Measurements from ENCODE around the gene RFXANK.
"Not testable (repeated sequence)": the region's sequence is repeated elsewhere in the genome, so short reads cannot be mapped to it uniquely, and the experiment has no call there.

RFXANK gene

DNA sequence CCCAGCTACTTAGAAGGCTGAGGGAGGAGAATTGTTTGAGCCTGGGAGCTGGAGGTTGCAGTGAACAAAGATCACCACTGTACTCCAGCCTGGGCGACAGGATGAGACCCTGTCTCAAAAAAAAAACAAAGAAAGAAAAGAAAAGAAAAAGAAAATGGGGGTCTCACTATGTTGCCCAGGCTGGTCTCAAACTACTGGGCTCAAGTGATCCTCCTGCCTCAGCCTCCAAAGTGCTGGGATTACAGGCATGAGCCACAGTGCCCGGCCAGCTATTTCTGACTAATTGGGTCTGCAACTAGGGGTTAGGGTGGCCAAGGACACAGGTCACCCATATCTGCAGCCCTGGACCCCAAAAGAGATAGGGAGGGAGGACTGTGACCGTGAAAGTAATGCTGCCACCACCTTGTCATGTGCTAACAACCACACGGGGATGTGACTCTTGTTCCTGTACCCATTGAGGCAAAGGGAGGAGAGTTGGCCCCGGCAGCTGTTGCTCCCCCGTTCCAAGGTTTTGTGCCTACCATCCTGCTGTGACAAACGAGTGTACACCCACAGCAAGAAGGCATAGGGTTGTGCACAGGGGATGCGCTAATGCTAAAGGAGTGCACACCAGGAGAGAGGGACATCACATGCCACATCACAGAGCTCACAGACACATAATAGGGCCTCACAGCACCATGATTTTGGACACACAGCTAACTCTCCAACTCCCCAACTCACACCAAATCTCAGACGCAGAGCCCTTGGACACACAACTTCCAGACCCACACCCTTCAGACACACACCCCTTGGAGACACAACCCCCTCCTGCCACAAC lies 22.6 kb upstream of the RFXANK start:
- peak; percentile 5 for FAIRE-seq
- DNase-seq (ENCODE audit: extremely low spot score, insufficient read length, low read depth) = no peak

DNA sequence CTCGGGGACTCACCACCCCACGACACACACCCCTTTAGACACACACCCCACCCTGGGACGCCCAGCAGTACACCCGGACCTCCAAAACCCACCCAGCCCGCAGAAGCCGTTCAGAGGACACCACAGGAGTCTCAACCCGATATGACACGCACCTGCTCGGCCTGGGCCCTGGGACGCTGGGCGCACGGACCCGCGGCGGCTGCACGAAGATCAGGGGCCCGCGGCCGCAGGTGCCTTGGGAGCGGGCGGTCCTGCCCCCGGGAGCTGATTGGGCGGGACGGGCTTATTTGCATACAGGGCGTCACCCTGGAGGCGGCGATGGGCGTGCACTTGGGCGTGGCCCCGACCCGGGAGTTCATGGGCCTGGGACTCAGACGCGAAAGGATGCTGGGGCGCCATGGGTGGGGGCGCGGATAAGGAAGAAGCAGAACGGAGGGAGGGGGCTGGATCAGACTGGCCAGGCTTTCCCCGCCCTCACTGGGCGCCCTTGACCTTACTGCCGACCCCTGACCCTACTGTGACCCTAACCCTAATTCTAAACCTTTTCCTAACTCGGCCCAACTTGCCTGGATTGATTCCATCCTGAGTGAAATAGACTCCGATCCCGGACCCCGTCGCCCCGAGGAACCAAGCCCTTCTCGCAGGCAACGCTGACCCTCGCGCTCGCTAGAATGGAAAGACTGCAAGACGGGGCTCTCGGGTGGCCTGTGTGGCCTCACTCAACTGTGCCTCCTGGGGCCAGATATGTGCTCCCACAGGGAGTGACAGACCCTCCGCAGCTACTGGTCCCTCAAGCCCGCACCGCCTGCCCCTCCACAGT lies 21.8 kb upstream of the RFXANK start, which contains the start of gene MEF2B:
Gene MEF2B, minus strand, starts transcription at position 211 of the 820 bp plus-strand sequence. CDS start 19,528 bp downstream, outside the sequence.
- FAIRE-seq (peak; percentile 94), DNase-seq (ENCODE audit: extremely low spot score, insufficient read length, low read depth) (peak; percentile 87)

DNA sequence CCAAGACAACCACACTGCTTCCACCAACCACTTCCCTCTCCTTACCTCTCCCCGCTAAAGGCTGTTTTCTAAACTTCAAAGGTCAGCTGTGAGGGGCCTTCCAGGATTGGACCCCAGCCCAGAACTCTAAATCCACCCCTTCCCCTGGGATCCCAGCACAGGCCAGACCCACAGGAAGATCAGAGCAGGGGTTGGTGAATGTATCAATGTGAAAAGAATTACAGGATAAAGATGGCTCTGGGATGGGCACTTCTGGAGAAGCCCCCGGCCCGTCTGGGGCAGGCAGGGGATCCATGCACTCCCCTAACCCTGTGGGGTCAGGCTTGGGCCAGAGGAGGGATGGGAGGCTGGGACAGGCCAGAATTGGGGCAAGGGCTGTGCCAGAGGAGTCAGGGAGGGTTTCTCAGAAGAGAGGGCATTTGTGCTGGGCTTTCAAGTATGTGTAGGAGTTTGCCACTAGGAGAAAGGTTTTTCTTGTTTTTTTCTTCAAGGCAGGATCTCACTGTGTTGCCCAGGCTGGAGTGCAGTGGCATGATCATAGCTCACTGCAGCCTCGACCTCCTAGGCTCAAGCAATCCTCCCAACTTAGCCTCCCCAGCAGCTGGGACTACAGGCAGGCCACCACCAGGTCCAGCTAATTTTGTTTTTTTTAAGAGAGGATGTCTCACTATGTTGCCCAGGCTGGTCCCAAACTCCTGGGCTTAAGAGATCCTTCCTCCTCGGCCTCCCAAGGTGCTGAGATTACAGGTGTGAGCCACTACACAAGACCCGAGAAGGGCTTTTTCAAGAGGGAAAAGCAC lies 21.0 kb upstream of the RFXANK start:
- FAIRE-seq (no peak), DNase-seq (ENCODE audit: extremely low spot score, insufficient read length, low read depth) (no peak)

DNA sequence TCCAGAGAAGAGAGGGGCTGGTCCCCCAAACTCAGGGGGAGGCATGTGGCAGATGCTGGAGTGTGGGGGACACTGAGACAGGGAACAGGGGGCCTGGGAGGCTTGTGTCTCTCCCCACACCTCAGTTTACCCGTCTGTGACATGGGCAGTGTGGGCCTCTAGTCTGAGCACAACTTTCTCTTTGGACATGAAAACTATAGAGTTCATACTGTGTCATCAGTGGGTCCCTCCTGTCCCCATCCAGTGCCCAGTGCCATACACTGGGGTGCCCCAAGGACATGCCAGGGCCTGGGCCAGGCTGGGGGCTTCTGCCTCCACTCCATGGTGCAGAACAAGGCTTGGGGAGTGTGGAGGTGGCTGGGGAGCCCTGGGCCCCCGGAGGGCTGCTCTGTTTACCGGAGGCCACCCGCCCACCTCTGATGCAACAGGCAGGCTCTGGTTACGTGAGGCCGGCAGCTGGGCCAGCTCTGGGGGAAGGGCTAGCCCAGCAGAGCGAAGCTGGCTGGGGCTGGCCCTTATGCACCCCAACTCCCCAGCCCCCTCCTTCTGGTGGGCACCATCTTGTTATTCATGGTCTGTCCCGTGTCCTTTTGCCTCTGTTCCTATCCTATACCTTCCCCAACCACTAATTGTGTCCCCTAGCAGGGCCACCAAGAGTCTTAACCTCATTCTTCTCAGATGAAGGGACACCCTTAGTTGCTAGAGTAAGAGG lies 20.1 kb upstream of the RFXANK start:
- no peak for DNase-seq (ENCODE audit: extremely low spot score, insufficient read length, low read depth)
- FAIRE-seq = no peak

DNA sequence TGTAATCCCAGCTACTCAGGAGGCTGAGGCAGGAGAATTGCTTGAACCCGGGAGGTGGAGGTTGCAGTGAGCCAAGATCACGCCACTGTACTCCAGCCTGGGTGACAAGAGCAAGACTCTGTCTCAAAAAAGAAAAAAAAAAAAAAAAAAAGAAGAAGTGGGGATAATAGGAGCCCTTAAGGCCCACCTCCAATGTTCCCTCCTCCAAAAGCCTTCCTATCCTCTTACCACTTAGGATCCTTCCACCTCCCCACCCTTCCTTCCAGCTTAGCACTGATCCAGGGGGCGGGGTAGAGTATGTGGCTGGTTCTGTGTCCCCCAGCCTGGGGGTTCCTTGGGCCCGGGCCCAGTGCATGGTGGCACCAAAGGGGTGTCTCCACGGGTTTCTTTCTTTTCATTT lies 18.8 kb upstream of the RFXANK start:
- not testable (repeated sequence) for DNase-seq (ENCODE audit: extremely low spot score, insufficient read length, low read depth); FAIRE-seq

DNA sequence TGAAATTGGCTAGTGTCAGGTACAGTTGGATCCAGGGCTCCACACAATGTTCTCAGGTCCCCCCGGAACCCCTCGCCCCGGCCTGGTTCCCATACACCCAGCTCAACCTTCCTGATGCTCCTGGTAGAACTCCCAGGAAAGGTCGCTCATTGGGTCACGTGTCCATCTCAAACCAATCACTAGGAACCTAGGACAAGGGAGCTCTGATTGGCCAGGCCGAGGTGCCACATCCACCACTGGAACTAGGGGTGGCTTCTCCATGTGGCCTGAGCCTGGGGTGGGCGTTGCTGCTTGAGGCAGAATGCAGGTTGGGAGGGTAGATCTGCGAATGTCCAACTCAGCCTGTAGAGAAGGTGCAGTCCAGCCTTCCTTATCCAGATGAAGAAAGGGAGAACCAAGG lies 15.1 kb upstream of the RFXANK start:
- no peak for FAIRE-seq
- DNase-seq (ENCODE audit: extremely low spot score, insufficient read length, low read depth) = no peak

DNA sequence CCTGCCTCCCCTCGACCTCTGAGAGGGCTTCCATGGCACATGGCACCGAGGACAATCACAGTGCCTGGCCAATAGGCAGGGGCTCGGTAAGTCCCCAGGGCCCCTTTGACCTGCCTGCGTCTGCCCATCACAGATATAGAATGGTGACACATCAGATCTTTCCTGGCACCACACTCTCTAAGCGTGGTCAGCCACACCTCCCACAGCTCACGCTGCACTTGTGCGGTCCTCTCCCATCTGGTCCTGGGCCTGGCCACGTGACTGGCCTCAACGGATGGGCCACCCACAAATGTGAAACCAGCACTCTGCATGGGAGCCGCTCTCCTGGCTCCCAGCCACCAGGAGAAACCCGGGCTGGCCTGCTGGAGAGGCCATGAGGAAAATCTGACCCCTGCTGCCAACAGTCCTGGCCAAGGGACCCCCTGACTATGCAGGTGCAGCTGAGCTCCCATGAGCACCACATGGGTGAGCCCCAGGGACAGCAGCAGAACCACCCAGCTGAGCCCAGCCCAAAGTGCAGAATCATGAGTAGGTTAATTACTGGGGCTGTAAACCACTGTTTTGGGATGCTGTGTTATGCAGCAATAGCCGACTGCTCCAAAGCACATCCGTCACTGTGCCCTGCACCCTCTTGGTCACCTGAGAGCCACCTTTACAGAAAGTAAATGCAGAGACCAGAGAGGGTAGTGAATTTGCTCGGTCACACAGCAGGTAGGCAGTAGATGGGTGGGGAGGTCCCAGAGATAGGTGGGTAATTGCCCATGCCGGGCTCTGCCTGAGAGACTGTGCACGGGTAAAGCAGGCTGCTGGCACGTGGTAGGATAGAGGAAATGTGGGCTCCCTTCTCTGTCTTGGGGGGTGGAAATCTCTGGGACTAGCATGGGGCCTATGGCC lies 12.3 kb upstream of the RFXANK start:
- FAIRE-seq (no peak), DNase-seq (ENCODE audit: extremely low spot score, insufficient read length, low read depth) (no peak)

DNA sequence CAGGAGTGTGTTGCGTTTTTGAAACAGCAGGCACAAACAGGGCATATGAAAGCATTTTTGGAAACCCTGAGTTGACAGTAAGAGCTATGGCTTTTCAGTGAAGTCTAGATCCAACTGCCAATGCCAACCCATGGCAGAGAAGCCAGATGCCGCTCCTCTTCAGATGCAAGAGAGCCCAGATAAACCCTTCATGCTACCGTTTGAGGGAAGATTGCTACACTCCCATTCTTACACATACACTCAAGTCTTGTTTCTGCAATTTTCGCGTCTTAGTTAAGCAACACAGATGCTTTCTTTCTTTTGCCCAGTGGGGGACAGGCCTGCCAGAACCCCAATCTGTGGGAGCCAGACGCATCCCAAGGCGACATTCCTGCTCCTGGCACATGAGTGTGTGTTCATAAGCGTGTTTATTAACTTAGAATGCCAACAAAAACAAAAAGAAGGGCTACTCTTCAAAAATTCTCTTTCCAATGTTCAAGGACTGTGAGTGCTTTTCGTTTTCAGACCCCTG lies 10.5 kb upstream of the RFXANK start:
- FAIRE-seq = no peak

DNA sequence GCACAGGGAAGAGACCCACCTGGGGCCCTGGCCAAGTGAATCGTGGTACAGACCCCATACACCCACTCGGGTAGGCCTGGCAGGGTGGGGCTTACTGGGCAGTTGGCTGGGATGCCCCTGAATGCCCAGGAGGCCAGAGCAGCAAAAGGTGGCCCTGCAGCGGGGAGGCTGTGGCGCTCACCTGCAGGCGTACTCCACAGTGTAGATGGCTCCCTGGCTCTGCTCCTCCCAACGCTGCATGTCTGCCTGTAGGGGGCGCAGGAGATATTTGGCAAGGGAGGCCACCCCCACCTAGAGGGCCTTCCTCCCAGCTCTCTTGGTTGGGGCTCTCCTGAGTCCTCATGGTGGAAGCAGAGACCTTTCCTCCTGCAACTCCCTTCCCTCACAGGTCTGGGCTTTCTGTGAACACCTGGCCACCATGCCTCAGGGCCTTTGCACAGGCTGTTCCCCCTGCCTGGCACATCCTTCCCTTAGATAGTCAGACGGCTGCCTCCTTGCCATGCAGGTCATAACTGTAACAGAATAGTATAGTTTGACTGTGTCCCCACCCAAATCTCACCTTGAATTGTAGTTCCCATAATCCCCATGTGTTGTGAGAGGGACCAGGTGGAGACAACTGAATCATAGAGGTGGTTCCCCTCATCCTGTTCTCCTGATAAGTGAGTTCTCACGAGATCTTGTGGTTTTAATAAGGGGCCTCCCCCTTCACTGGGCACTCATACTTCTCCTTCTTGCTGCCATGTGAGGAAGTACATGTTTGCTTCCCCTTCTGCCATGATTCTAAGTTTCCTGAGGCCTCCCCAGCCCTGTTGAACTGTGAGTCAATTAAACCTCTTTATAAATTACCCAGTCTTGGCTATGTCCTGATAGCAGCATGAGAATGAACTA lies 6.0 kb upstream of the RFXANK start:
- peak; percentile 61 for FAIRE-seq
- DNase-seq (ENCODE audit: extremely low spot score, insufficient read length, low read depth) = no peak

More for the DNA sequence above, 10.5 kb upstream of the RFXANK start:
- DNase-seq (ENCODE audit: extremely low spot score, insufficient read length, low read depth) = no peak

DNA sequence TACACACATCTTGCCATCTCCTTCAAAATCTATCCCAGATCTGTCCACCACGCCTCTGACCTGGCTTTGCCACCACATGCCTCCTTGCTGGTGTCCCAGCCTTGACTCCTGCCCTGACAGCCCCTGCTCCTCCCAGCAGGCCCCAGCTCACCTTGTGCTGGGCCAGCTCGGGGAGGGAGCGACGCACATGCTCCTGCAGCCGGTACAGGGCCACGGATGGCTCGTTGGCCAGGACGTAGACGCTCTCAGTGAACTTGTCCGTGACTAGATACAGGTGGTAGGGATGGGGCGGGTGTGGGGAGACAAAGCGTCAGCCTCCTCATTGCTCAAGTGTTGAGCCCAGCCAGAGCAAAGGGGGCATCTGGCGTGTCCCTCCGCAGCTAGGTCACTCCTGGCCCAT lies 5.3 kb upstream of the RFXANK start:
- no peak for FAIRE-seq
- no peak for DNase-seq (ENCODE audit: extremely low spot score, insufficient read length, low read depth)

DNA sequence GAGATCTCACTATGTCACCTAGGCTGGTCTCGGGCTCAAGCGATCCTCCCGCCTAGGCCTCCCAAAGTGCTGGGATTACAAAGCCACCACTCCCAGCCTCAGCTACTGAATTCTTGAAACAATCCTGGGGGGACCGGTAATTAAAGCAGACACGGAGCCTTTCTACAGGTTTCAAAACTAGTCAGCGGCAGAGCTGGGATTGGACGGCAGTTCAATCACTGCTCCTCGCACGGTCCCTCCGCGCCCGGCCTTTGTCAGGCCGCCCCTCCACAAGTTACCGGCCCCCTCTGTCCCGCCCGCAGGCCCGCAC lies 335 bp upstream of the RFXANK start:
- DNase-seq (ENCODE audit: extremely low spot score, insufficient read length, low read depth) = no peak
- no peak for FAIRE-seq

DNA sequence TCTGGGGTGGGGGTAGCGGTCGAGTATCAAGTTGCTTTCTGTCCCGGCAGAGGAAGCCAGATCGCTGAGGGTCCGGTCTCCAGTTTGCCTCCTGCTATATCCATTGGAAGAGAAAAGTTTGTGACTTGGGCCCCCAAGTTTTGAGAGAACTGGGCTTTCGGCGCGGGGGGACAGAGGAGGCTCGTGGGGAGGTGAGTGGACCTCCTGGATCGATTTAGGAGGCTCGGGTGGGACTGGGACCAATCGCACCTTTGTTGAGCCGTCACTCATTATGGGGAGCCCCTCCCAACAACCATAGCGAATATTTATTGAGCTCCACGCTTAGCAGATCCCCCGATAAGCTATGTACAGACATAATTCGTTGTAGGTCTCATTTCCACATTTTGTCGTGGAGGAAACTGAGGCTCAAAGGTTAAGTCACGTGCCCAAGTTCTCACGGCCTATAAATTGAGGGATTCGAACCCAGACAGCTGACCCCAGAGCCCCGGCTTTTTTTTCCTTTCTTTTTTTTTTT lies 909 bp downstream of the RFXANK start:
- no peak for DNase-seq (ENCODE audit: extremely low spot score, insufficient read length, low read depth)
- FAIRE-seq = no peak

DNA sequence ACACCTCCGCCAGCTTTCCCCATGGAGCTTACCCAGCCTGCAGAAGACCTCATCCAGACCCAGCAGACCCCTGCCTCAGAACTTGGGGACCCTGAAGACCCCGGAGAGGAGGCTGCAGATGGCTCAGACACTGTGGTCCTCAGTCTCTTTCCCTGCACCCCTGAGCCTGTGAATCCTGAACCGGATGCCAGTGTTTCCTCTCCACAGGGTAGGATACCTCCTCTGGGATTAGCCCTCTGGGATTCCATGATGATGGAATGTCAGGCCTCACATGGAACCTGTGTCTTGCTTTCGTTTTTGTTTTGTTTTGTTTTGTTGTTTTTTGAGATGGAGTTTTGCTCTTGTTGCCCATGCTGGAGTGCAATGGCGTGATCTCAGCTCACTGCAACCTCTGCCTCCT lies 1.9 kb downstream of the RFXANK start:
- FAIRE-seq (no peak), DNase-seq (ENCODE audit: extremely low spot score, insufficient read length, low read depth) (no peak)

DNA sequence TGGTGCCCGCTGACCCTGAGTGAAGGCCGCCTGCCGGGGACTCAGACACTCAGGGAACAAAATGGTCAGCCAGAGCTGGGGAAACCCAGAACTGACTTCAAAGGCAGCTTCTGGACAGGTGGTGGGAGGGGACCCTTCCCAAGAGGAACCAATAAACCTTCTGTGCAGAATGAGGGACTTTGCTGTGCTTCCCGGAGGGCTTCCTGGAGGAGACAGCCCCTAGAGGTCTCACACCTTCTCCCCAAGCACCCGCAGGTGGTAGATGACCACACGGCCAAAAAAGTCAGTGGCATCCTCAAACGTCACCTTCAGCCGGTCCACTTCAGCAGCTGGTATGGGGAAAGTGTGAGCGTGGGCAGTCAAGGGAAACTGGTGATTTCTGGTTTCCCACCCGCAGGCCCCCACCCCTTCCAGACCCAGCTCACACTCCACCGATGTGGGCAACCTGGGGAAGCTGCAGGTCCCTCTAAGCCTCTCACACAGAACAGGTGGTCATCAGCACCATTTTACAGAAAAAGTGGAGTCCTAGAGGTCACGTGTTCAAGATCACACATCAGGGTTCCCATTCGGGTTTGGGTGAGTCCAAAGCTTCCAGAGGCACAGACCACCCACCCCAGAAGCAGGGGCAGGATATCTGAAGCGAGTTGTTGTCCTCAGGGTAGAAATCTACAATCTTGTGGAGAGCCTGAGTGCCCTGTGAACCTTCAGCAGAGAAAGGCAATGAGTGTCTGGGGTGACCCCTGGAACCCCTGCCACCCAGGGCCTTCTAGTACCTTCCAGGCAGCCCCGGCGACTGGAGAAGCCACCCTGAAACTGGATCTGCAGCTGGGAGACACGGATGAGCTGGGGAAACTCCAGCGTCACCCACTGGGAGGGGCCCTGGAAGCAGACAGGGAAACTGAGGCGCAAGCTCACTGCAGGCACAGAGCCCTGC lies 9.9 kb downstream of the RFXANK start:
- DNase-seq (ENCODE audit: extremely low spot score, insufficient read length, low read depth) = no peak
- FAIRE-seq = peak; percentile 29

DNA sequence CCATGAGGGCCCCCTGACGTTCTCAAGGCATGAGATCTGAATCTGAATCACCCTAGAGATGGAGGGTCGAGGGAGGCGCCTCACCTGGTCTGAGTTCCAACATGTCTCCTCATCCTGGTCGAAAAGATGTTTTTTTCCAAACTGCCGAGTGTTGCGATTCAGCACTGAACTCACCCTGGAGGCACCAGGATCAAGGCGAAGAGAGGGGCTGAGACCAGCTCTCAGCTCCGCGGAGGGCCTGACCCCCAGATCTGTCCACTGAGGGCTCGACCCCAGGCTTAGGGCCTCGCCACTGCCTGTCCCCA lies 10.6 kb downstream of the RFXANK start:
- FAIRE-seq = no peak
- DNase-seq (ENCODE audit: extremely low spot score, insufficient read length, low read depth) = no peak

DNA sequence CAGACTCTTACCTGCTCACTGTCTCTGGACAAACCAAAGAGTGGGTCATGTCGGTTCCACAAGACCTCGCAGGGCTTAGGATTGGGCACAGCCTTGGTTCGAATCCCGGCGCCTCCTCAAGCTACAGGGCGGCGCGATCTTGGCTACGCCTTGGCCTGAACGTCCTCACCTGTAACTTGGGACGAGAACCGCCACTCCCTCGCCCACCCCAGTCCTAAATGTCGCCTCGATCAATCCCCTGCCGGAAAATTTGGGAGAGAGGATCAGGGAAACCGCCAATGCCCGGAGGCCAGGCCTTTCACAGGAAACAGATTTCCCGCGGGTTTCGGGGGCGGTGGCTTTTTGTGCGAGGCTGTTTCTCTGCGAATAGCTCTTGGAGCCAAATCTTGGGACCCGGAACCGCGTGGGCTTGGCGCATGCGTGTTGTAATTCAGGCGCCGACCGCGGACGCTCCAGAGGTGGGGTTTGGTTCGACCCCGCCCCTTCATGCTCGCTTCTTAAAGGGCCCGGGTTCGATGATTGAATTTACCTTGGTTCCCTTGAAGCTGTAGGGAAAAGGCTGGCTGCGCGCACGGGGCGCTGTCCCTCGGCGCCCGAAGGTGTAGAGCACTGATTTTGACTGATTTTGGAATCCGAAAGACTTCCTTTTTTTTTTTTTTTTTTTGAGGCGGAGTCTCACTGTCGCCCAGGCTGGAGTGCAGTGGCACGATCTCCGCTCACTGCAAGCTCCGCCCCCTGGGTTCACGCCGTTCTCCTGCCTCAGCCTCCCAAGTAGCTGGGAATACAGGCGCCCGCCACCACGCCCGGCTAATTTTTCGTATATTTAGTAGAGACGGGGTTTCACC lies 11.2 kb downstream of the RFXANK start, which contains the start of gene NR2C2AP:
Gene NR2C2AP, minus strand, starts transcription at position 403 of the 845 bp plus-strand sequence. Its CDS starts 354 bp downstream, at position 49.
- peak; percentile 97 for FAIRE-seq
- DNase-seq (ENCODE audit: extremely low spot score, insufficient read length, low read depth) = peak; percentile 97

Measured in GM18507 (cell line).